ENCODE measurements around the gene PDE4D.
"Not testable (repeated sequence)": the region's sequence is repeated elsewhere in the genome, so short reads cannot be mapped to it uniquely, and the experiment has no call there.

The PDE4D gene

GRCh38 chr5:59600998-59601397 is 292.5 kb downstream of the PDE4D start:
- no peak for DNase-seq

DNA sequence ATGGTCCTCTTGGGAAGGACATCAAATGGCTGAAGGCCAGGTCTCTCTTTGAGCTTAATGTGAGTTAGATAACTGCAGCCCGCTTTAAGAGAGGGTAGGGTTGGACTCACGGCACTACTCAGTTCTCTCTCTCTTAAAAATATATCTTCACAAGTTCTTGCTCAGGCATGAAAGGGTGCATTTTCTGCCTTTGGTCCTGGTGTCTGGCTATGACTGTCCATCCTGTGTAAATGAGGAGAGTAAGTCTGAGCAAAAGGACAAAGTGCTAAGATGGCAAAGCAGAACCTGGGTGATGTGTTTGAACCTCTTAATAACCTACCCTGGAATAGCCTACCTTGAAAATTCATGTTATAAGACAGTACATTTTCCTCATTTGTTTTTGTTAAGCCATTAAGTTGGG is 293.4 kb downstream of the PDE4D start:
- DNase-seq: no peak

DNA sequence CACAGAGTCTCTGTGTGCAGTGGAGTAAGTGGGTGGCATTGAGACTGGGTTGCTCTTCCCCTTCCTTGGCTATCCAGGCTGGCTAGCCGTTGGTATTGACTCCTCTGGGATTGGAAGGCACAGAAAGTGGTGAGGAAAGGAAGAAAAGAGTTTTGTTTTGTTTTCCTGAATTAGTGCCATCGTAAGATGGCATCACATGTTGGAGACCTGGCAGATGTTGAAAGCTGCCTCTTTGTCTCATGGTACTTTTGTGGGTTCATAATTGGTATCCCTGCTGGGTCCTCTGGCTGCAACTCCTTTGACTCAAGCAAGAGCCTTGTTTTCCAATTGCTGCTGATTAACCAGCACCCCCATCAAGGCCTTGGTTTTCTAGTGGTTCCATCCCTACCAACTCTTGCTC is 293.8 kb downstream of the PDE4D start:
- no peak for DNase-seq

- no peak for DNase-seq
These were observed 295.0 kb downstream of the PDE4D start for GRCh38 chr5:59598547-59598874.

- DNase-seq: no peak
These were observed 295.6 kb downstream of the PDE4D start for GRCh38 chr5:59597690-59598546.

DNA sequence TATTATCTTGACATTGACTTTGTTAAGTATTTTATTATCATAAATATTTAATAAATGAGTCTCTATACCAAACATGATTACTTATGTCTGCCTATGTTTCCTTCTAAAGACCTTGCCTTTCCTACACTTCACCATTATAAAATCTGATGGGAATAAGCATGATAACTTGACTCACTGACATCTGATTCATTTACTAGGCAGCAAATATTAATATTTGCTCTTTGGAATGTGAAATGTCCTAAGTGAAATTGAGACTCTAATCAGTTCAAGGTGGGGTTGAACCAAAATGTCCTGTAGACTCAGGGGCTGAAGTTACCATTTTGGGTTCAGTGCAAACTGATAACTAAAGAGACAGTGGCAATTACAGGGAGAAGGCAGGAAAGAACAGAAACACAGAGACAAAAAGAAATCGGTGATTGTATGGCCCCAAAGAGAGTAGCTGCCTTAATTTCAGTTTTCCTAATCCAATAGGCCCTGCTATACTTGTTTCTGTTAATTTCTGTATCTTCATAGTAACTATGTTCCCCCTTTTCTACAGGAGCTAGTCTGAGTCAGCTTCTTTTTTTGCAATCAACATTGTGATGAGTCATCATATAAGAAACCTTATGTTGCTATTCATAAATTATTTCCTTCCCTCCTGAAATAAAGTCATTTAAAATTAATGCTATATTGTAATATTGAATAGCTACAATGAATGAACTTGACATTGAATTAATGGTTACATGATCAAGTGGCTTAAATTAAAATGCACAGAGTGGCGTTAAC is 296.8 kb downstream of the PDE4D start:
- DNase-seq: no peak

GRCh38 chr5:59594118-59594517 is 299.4 kb downstream of the PDE4D start:
- DNase-seq: not testable (repeated sequence)

GRCh38 chr5:59593439-59594007 is 300.0 kb downstream of the PDE4D start:
- DNase-seq: no peak

- DNase-seq: no peak
These were observed 301.4 kb downstream of the PDE4D start for GRCh38 chr5:59592101-59592500.

DNA sequence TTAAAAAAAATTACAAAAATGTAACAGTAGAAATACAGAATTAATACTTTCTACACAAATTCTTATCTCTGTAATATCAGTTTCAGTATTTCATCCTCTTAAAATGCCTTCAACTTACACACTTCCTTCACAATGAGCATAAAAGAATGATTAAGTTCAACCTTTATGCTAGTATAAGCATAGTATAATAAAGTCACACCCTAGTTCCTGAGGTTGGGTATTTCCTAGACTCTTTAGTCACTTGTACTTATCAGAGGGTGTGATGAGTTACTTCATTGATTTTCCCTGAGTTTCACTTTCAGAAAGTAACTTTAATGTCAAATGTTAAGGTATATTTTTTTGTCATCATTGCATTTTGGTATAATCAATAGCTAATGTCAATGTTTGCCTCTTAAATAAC is 302.4 kb downstream of the PDE4D start:
- no peak for DNase-seq

DNA sequence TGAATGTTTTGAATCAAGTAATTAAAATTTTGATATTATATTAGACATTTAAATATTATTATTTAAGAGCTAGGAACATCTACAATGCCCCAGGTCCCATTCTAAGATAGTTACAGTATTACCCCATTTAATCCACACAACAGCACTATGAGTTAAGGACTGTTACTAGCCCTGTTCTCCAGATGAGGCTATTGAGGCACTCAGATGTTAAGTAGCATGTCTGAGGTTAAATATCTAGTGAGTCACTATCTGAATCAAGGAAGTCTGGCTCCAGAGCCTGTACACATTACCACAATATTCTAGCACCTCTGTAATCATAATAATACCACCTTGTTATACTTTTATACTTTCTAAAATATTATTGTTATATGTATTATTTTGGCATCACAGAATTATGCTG is 304.6 kb downstream of the PDE4D start:
- DNase-seq: no peak

DNA sequence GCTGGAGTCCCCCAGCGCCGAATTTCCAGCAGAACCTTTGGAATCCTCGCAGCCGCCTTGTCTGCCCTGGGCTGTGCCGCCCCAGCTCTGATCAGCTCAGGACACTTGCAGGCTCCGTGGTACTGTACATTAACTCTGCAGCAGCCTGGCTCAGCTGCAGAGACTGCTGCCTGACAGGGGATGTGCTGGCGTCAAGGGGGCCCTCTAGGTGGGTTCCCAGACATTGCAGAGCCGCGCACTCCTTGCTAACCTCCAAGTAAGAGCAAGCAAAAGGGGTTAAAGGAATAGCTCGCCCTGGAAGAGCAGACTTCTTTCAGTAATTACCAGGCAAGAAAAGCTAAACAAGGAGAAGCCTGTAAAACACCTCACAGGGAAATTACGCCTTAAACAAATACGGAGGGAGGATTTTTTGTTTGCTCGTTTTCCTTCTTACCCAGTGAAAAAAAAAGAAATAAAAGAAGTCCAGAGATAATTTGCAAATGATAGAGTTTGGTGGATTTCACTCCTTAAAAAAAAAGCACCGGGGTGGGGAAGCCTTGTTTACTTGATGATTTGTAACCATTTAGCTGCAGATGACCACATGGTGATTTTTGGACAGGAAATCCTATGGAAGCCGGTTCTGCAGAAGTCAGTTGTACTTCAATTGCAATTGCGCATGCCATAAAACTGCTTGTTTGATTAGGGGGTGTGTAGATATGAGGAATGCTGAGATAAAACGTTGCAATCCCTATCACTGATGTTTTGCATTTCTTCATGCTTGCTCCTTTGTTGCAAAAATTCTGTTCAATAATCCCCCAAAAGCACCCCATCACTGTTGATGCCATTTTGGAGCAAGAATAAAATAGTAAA is 305.8 kb downstream of the PDE4D start:
- DNase-seq: peak; percentile 30

DNA sequence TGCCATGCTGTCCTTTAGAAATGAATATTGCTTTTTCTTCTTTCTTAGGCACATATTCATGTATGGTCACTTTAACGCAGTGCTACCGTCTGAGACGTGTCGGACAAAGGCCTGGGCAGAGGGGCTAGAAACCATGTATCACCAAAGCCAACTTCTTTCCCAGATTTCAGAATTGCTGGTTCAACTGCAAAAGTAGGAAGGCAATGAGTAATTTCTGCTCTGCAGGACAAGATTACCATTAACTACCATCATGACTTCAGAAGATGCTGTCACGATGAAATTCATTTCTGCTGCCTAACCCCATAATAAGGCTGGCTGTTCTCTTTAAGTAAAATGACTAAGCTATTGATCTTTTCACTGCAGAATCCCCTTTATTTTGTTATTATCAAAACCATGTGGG is 306.7 kb downstream of the PDE4D start:
- DNase-seq: no peak

- no peak for DNase-seq
These were observed 308.4 kb downstream of the PDE4D start for GRCh38 chr5:59584858-59585846.

DNA sequence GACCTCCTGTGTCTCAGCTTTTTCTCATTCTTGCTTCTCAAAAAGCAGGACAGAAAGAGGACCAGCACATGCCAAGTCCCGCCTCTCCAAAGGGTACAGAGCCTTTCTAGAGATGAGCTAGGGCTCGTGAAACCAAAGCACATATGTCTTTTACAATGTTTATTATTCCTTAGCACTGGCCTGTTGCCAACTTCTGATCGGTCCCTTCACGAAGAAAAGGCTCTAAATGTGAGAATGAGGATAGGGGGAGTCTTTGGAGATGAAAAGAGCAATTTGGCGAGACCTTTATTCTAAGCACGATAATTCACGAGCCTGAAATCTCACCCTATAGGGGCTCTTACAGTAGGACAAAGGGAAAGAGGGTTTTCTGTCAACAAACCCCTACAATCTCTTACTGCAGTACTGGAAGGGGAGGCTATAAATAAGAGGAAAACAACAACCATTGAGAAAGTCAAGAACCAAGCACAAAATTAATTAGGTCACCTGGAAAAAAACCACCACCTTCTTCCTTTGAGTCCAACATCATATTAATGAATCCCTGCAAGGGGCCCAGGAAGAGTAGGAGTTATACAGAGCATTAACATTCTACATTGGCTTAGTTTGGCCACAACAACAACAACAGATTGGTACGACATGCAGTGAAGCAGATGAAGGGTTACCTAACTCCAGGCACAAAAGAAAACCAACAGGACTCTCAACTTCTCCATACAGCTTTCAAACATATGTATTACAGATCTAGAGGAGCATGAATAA is 309.5 kb downstream of the PDE4D start:
- DNase-seq: peak; percentile 52

GRCh38 chr5:59583151-59583809 is 310.2 kb downstream of the PDE4D start:
- peak; percentile 52 for DNase-seq

- DNase-seq: no peak
These were observed 310.8 kb downstream of the PDE4D start for GRCh38 chr5:59582746-59583145.

DNA sequence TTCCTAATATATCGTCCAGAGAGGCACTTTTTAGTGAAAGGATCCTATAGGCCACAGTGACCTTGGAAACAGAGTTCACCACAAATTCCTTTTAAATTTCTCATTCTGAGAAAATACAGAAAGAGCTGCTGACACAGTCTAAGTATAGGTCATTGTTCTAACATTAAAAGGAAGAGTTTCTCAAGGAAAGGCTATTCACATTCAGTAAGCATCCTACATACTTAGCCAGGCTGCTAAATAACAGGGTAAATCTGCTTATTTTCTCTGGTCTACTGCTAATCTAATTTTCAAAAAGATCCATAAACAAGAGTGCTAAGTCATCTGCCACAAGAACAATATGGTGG is 313.7 kb downstream of the PDE4D start:
- DNase-seq: no peak

- no peak for DNase-seq
These were observed 314.3 kb downstream of the PDE4D start for GRCh38 chr5:59579101-59579823.

GRCh38 chr5:59577485-59577884 is 316.0 kb downstream of the PDE4D start:
- no peak for DNase-seq

All from DMS79 (cell line).